HepG2 (cell line): ENCODE results near the gene PLEKHM2. TPM values are rescaled to one million over a fixed set of nuclear protein-coding genes. Genes with fewer than 3 reads are reported as not detected.
A peak's percentile ranks its signal among the peaks of the same experiment; 100 is the strongest.

Experiments used
- ATAC-seq: fragments of 200-7000 bp; cut with Tn5 transposase; 3 replicates; pipeline ENCODE4 v1.9.1; 2020; ENCODE audit warnings: mild to moderate bottlenecking, moderate library complexity
- BruUV-seq: library from RNA; stranded (reverse); fragments of 400-500 nt; replicated peaks from 2 replicates; lab custom pipeline; 2021; lab: Mats Ljungman, UMichigan
- CTCF ChIA-PET: fragments of 300-600 bp; formaldehyde crosslinking; extraction: SDS; loops from one replicate; lab custom pipeline; 2021; ENCODE audit warnings: low total read pairs, inconsistent platforms, low intra/inter-chr PET ratio; lab: Yijun Ruan, JAX
- POLR2A ChIA-PET: fragments of 350-600 bp; sonication (Branson Sonifier 250); formaldehyde crosslinking; loops from one replicate; lab custom pipeline; 2020; ENCODE audit warnings: antibody characterized with exemption, inconsistent platforms; lab: Yijun Ruan, JAX
- DNase-seq: peaks from one replicate; pipeline ENCODE4 v3.0.0-alpha.2; 2015; ENCODE audit warnings: low spot score
- FAIRE-seq: peaks from 3 replicates; lab custom pipeline; 2011; peaks lifted over from hg19 to GRCh38; lab: Jason Lieb, UNC
- H2AFZ ChIP-seq: one replicate; pipeline ENCODE4 v1.6.1; 2011; ENCODE audit warnings: low read length, inconsistent platforms
- H3K27ac ChIP-seq: fragments of 300-600 bp; 3 replicates; pipeline ENCODE4 v1.8.0; 2011; ENCODE audit warnings: mixed run types, mild to moderate bottlenecking, mixed read lengths, low read length, inconsistent platforms; ENCODE audit not compliant: insufficient read depth; ENCODE audit errors: extremely low read length
- H3K27me3 ChIP-seq, 2 experiments: fragments of 200-600 bp in 1 of 2; 2 replicates in 1 of 2; 3 replicates in 1 of 2; pipeline versions ENCODE4 v1.6.0 to v1.8.0; 2011; ENCODE audit warnings: low read length in 2 of 2, mild to moderate bottlenecking in 2 of 2, moderate library complexity in 2 of 2, inconsistent platforms in 1 of 2; ENCODE audit not compliant: insufficient read depth in 2 of 2, control insufficient read depth in 1 of 2
- H3K36me3 ChIP-seq, 2 experiments: fragments of 200-600 bp in 1 of 2; replicated peaks in 1 of 2; 2 replicates in 1 of 2; 3 replicates in 1 of 2; pipeline versions ENCODE4 v1.5.1 to v1.8.0; 2011; ENCODE audit warnings: low read length in 2 of 2, inconsistent platforms in 1 of 2; ENCODE audit not compliant: insufficient read depth in 2 of 2, control insufficient read depth in 1 of 2
- H3K4me1 ChIP-seq: 2 replicates; pipeline ENCODE4 v1.5.1; 2012; ENCODE audit warnings: low read length, inconsistent platforms; ENCODE audit not compliant: insufficient read depth
- H3K4me2 ChIP-seq: 2 replicates; pipeline ENCODE4 v1.6.0; 2011; ENCODE audit warnings: low read depth, low read length, inconsistent platforms
- H3K4me3 ChIP-seq, 3 experiments: fragments of 200-600 bp in 1 of 3; sonication (generic), shearing (Covaris generic) in 1 of 3; replicated peaks in 1 of 3; 2 replicates each; pipeline ENCODE4 v1.5.1; 2011 to 2016; ENCODE audit warnings: low read length in 3 of 3, inconsistent platforms in 2 of 3, low read depth in 2 of 3, mild to moderate bottlenecking in 2 of 3, control low read depth in 1 of 3, mixed read lengths in 1 of 3; ENCODE audit not compliant: insufficient read depth in 1 of 3
- H3K79me2 ChIP-seq: one replicate; pipeline ENCODE4 v1.6.1; 2011; ENCODE audit warnings: low read length, inconsistent platforms; ENCODE audit not compliant: insufficient read depth
- H3K9ac ChIP-seq: 2 replicates; pipeline ENCODE4 v1.6.0; 2011; ENCODE audit warnings: mild to moderate bottlenecking, low read depth, low read length, inconsistent platforms; ENCODE audit not compliant: insufficient read depth
- H3K9me3 ChIP-seq: 2 replicates; pipeline ENCODE4 v1.5.1; 2012; ENCODE audit warnings: mild to moderate bottlenecking, low read length
- H4K20me1 ChIP-seq: 2 replicates; pipeline ENCODE4 v1.6.0; 2011; ENCODE audit warnings: inconsistent platforms, mild to moderate bottlenecking, low read length, moderate library complexity; ENCODE audit not compliant: insufficient read depth
- AHR ChIP-seq: IDR thresholded peaks from 2 replicates; pipeline ENCODE4 v1.6.1; 2018; ENCODE audit warnings: missing genetic modification reagents, missing compliant biosample characterization
- ARNT ChIP-seq: fragments of 450-650 bp; IDR thresholded peaks from 2 replicates; pipeline ENCODE4 v1.6.1; 2017
- FOXM1 ChIP-seq: sonication (generic); formaldehyde crosslinking; IDR thresholded peaks from 2 replicates; pipeline ENCODE4 v1.5.0; 2020; ENCODE audit warnings: missing genetic modification reagents
- IKZF1 ChIP-seq: fragments of 450-650 bp; IDR thresholded peaks from 2 replicates; pipeline ENCODE4 v1.7.1; 2016
- SMAD9 ChIP-seq: sonication (generic); formaldehyde crosslinking; IDR thresholded peaks from 2 replicates; pipeline ENCODE4 v1.5.1; 2020; ENCODE audit warnings: mild to moderate bottlenecking, missing genetic modification reagents
- SMC3 ChIP-seq: IDR thresholded peaks from 2 replicates; pipeline ENCODE4 v1.6.1; 2011; ENCODE audit warnings: low read length, improper control_type of control experiment
- SP1 ChIP-seq, 2 experiments: fragments of 450-650 bp in 1 of 2; sonication (generic) in 1 of 2; formaldehyde crosslinking in 1 of 2; IDR thresholded peaks; 2 replicates each; pipeline versions ENCODE4 v1.4.0 to v1.6.1; 2016 to 2020; ENCODE audit warnings: missing genetic modification reagents in 1 of 2
- STAT5B ChIP-seq: sonication (generic); formaldehyde crosslinking; IDR thresholded peaks from 2 replicates; pipeline ENCODE4 v1.4.0; 2020; ENCODE audit warnings: missing genetic modification reagents
- TOE1 ChIP-seq: sonication (generic); formaldehyde crosslinking; IDR thresholded peaks from 2 replicates; pipeline ENCODE4 v1.4.0; 2020; ENCODE audit warnings: mild to moderate bottlenecking, missing genetic modification reagents
- U2AF1 ChIP-seq: fragments of 200-400 bp; formaldehyde crosslinking; optimal IDR thresholded peaks from 2 replicates; pipeline ENCODE3; 2017; ENCODE audit warnings: mild to moderate bottlenecking, low read depth, low read length
- ZNF282 ChIP-seq: fragments of 450-650 bp; IDR thresholded peaks from 2 replicates; pipeline ENCODE4 v1.6.1; 2018; ENCODE audit not compliant: partially characterized antibody
- ZNF441 ChIP-seq: sonication (generic); formaldehyde crosslinking; IDR thresholded peaks from 2 replicates; pipeline ENCODE4 v1.7.0; 2021; ENCODE audit warnings: missing genetic modification reagents, borderline replicate concordance
- ZNF549 ChIP-seq: sonication (generic); formaldehyde crosslinking; IDR thresholded peaks from 2 replicates; pipeline ENCODE4 v1.5.0; 2020; ENCODE audit warnings: missing genetic modification reagents
- ZNF629 ChIP-seq: sonication (generic); formaldehyde crosslinking; conservative IDR thresholded peaks from 2 replicates; pipeline ENCODE4 v1.5.0; 2020; ENCODE audit warnings: missing genetic modification reagents
- ZNF644 ChIP-seq: IDR thresholded peaks from 2 replicates; pipeline ENCODE4 v1.6.1; 2016; ENCODE audit warnings: low read depth
- ZNF878 ChIP-seq: sonication (generic); formaldehyde crosslinking; IDR thresholded peaks from 2 replicates; pipeline ENCODE4 v1.8.1; 2023; ENCODE audit warnings: mild to moderate bottlenecking, missing genetic modification reagents, moderate library complexity
- WGBS: methylation state at CpG from one replicate; pipeline ENCODE4 v1.1.6; 2017; ENCODE audit warnings: low lambda C conversion rate; 5-methylcytosine and 5-hydroxymethylcytosine counted together
- in situ Hi-C: cut with HindIII; loops from 2 replicates; pipeline ENCODE4 v1.10.0; 2017; ENCODE audit warnings: low pct_unique_long_range_greater_than_20kb; ENCODE audit not compliant: extremely low pct_ligation_motif_present
- intact Hi-C: fragments of 100-400 bp; cut with micrococcal nuclease; formaldehyde crosslinking; loops from one replicate; pipeline ENCODE4 v1.10.0; 2022; ENCODE audit not compliant: unreplicated experiment
- polyA plus RNA-seq, 8 experiments: library from polyadenylated mRNA; depleted of rRNA in 3 of 8; stranded (reverse) in 7 of 8; unstranded in 1 of 8; fragments of >200 nt; fragmentation: Illumina TruSeq in 4 of 8; extraction: Trizol in 4 of 8; gene quantifications; 2 replicates each; pipeline versions ENCODE4 v1.2.1 to v1.2.3, GENCODE V29; 2011 to 2016; ENCODE audit warnings: low read depth in 4 of 8, missing spikeins in 1 of 8, mixed read lengths in 1 of 8; ENCODE audit not compliant: insufficient read depth in 1 of 8
- total RNA-seq, 5 experiments: library from RNA; depleted of rRNA; stranded (reverse); fragments of >200 nt; fragmentation: Illumina TruSeq; extraction: Trizol; gene quantifications; 2 replicates each; pipeline ENCODE4 v1.2.3, GENCODE V29; 2016; ENCODE audit warnings: low read depth in 1 of 5
- TF ChIP-seq, protein P1 (sequence below): IDR thresholded peaks from 2 replicates; pipeline ENCODE4 v1.6.1; 2016; ENCODE audit warnings: mild to moderate bottlenecking, missing biosample characterization, missing genetic modification reagents
- TF ChIP-seq, protein P2 (sequence below): sonication (generic); formaldehyde crosslinking; IDR thresholded peaks from 2 replicates; pipeline ENCODE4 v1.5.0; 2020; ENCODE audit warnings: missing genetic modification reagents

Gene PLEKHM2
- total and polyA plus RNA-seq, 2 of the 13 experiments (the other 11 are each of a cell fraction or from before 2014, with no cell fraction given), result 16.5 to 27.3 TPM

DNA sequence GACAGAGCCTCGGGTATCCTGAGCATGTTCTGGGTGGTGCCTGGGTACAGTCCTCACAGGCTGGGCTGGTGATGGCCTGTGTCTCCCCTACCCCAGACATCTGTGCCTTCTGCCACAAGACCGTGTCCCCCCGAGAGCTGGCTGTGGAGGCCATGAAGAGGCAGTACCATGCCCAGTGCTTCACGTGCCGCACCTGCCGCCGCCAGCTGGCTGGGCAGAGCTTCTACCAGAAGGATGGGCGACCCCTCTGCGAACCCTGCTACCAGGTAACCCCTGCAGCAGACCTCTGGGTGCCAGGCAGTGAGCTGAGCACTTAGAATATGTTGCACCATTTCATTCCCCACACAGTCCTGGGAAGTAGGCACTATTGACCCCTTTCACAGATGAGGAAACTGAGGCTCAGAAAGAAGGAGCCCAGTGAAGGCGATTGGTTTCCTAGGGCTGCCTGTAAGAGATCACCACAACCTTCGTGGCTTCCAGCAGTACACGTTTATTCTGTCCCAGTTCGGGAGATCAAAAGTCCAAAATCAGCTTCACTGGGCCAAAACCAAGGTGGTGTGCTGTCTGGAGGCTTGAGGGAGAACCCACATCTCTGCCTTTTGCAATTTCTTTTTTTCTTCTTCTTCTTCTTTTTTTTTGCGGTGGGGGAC is 86.3 kb downstream of the PLEKHM2 start:
- no peak for FAIRE-seq
- WGBS, result 72% methylated on average over 7 of the region's 14 CpGs
- Histone ChIP-seq H3K9me3 (no peaks in the 10 kb centered on the region), H3K9ac (no peak overlapping the region), H3K4me2 (no peak overlapping the region), H3K4me3 (no peak overlapping the region), H2AFZ (no peak overlapping the region), H3K36me3 (peaks cover 4 to 6% of the 10 kb centered on the region in 2 experiments; a peak in 3 of 5 replicates), H3K27me3 (no peaks in the 10 kb centered on the region), H3K27ac (no peak overlapping the region), H3K79me2 (no peaks in the 10 kb centered on the region), H3K4me1 (0 out of 2 replicates have a peak, but pooled peaks cover 6% of the 10 kb centered on the region), H4K20me1 (no peaks in the 10 kb centered on the region)
- DNase-seq, result no peak
- CTCF ChIA-PET, result no interaction called here
- in situ Hi-C loops, result no loop called here
- POLR2A ChIA-PET, result no interaction called here
- no TSS peak for BruUV-seq
- peak; percentile 85 for TF ChIP-seq ZNF629 (CRISPR knock-in tag)
- no peak for TF ChIP-seq ZNF644 (CRISPR knock-in tag)
- no peak for TF ChIP-seq IKZF1
- ATAC-seq, result no peak
- intact Hi-C loops, result no loop called here

DNA sequence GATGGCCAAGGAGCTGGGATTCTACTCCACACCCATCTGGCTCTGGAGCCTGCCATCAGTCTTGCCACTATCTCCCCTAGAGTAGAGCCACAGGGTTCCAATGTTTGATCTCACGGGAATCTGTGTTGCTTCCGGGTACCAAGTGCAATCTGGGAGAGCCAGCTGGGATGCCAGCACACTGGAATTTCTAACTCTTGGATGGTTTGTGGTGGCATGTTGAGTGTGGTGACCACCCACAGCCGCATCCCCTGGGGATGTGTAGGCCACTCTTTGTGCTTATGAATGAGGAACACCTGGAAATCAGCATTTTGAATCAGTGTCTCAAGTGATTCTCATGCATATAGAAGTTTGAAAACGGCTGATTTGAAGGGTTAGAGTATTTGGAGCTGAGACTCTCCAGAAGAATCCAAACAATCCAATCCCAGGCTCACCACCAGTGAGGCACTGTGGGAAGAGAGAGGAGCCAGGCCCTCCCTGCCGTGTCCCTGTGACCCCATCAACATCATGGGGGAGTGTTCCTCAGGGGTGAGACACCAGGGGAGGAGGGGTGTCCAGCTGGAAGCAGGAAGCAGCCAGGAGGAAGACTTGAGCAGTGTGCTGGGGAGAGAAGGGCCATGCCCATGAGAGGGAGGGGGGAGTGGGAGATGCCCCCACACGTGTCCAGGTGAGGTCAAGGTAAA is 87.9 kb downstream of the PLEKHM2 start:
- Histone ChIP-seq H2AFZ (no peak overlapping the region), H3K27me3 (no peaks in the 10 kb centered on the region), H3K4me2 (no peak overlapping the region), H3K27ac (no peak overlapping the region), H4K20me1 (no peaks in the 10 kb centered on the region), H3K4me3 (no peak overlapping the region), H3K4me1 (0 out of 2 replicates have a peak, but pooled peaks cover 6% of the 10 kb centered on the region), H3K9ac (no peak overlapping the region), H3K79me2 (no peaks in the 10 kb centered on the region), H3K36me3 (peaks cover 4 to 6% of the 10 kb centered on the region in 2 experiments; a peak in 3 of 5 replicates), H3K9me3 (no peaks in the 10 kb centered on the region)
- in situ Hi-C loops, result no loop called here
- no peak for FAIRE-seq
- 87% methylated on average over 6 of the region's 6 CpGs for WGBS
- no TSS peak for BruUV-seq
- no peak for DNase-seq
- POLR2A ChIA-PET, result interaction anchor here (1.0 kb wide), 1 partner anchor 8 kb away, joined by 3 read pairs; no protein-coding TSS in a partner anchor
- CTCF ChIA-PET, result no interaction called here
- ATAC-seq, result no peak
- intact Hi-C loops, result no loop called here
- TF ChIP-seq ZNF549 (no peak), ARNT (no peak), ZNF878 (no peak), STAT5B (CRISPR knock-in tag) (no peak), AHR (CRISPR knock-in tag) (no peak), ZNF441 (CRISPR knock-in tag) (no peak), SMC3 (no peak), ZNF282 (no peak), U2AF1 (no peak), SP1 (IDR thresholded peaks at IDR 0.05) (no peak), SP1 (CRISPR knock-in tag; IDR thresholded peaks at IDR 0.05) (no peak), FOXM1 (CRISPR knock-in tag) (no peak), SMAD9 (CRISPR knock-in tag) (no peak), TOE1 (CRISPR knock-in tag) (no peak)
- TF ChIP-seq, protein P1, sequence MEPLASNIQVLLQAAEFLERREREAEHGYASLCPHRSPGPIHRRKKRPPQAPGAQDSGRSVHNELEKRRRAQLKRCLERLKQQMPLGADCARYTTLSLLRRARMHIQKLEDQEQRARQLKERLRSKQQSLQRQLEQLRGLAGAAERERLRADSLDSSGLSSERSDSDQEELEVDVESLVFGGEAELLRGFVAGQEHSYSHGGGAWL (CRISPR knock-in tag), result no peak
- TF ChIP-seq, protein P2, sequence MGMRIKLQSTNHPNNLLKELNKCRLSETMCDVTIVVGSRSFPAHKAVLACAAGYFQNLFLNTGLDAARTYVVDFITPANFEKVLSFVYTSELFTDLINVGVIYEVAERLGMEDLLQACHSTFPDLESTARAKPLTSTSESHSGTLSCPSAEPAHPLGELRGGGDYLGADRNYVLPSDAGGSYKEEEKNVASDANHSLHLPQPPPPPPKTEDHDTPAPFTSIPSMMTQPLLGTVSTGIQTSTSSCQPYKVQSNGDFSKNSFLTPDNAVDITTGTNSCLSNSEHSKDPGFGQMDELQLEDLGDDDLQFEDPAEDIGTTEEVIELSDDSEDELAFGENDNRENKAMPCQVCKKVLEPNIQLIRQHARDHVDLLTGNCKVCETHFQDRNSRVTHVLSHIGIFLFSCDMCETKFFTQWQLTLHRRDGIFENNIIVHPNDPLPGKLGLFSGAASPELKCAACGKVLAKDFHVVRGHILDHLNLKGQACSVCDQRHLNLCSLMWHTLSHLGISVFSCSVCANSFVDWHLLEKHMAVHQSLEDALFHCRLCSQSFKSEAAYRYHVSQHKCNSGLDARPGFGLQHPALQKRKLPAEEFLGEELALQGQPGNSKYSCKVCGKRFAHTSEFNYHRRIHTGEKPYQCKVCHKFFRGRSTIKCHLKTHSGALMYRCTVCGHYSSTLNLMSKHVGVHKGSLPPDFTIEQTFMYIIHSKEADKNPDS (CRISPR knock-in tag), result no peak
